IPS-NIHi11 (cell line): ENCODE data around the gene SLC39A12.

ENCODE experiments used
- DNase-seq: peaks from one replicate; pipeline ENCODE4 v3.0.0; 2012; ENCODE audit warnings: mixed read lengths, low spot score

Gene SLC39A12

DNA sequence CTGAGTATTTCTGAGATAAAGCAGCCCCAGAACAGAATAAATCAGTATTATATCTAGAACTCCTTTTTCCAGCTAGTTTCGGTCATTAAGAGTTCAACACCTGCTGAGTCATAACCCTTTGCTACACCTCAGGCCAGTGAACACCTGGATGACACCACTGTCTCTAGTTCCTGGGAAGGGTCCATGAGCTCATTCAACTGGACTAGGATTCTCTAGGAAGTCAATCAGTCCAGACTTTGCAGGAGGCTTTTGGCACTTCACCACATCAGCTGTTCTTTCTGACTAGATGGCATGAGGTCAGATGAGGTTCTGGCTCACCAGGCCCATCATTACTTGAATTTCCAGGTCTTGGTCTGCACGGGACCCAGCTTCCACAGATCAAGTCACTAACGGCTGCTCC, 11.7 kb downstream of the SLC39A12 start:
- no peak for DNase-seq

DNA sequence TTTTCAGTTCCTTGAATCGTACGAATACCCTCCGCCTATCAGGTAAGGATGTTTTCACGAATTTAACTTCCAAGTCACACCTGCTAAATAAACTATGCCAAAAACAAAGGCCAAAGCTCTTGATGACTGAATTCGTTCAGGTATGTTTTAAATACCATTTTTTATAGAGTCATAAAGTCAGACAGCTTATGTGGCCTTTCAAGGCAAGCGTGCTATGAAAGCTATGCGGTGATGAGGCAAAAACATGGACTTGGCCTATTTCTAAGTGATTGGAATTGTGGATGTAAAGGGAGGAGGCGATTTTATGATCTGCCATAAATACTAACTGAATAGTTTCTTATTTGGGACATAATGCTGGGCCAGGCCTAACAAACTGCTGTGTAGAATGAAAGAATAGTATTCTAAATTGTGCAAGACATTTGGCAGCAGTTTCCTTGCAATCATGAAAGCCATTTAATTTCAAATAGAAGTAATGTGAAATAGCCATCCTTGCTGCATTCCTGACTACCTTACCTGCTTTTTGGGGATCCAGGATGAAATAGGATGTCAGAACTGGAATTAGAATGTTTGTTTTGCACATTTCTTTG, 14.0 kb downstream of the SLC39A12 start:
- DNase-seq = no peak

DNA sequence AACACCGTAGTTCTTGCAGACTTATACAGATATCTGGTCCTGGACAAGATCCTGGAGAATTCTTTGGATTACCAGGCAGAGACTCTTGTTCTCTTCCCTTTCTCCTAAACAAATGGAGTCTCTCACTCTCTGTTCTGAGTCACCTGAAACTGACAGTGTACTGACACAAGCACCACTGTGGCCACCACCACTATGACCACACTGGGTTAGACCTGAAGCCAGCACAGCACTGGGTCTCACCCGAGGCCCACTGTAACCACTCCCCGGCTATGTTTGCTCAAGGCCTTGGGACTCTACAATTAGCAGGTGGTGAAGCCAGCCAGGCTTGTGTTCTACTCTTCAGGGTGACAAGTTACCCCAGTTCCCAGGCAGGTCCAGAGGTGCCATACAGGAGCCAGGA, 22.8 kb downstream of the SLC39A12 start:
- DNase-seq = no peak

DNA sequence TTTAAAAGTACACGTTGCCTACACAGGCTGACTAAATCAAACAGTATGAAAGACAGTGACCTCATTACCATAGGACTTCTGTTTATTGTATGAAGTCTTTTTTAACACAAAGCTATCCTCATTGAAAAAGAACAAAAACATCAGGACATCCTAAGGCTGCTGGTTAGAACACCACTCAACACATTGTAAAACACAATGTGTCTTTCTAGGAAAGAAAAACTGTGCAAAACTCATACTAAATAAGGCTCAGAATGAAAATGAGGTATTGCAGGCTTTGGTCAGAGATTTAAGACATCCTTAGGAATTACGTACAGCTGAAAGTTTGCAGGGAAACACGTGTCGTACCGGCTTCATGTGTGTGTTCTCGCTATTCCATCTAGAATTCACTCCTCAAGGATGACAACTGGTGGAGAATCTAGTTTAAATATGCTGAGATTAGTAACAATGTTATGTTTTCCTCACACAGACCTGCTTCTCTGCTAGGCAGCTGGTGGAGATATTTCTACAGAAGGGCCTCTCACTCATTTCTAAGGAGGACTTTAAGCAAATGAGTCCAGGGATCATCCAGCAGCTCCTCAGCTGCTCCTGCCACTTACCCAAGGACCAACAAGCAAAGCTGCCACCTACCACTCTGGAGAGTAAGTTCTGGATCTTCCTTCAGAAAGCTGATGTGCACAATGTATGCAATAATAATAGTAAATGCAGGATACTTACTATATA, 29.3 kb downstream of the SLC39A12 start:
- no peak for DNase-seq

DNA sequence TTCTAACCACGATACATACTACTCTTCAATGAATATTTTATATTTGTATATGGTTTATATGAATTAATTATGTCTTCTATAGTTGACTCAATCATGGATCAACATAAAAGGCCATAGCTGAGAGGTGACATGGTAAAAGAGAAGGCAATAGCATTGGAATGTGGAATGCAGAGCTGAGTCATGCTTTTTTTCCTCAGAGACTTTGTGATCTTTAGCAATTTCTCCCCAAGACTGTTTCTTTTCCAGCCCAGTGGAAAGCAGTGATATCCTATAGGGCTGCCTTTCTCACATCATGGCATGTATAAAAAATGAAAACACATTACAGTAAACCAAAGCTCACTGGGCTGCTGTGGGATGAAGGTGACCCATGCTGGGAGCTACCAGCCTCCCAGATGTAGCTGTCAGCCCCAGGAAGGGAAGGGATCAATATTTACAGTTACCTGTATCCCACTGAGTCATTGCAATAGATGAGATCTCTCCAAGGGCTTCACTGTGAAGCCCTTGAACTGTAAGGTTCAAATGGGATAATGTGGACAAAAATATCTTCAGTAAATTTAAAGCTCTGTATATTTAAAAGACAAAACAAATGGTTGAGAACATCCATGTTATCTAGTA, 30.2 kb downstream of the SLC39A12 start:
- no peak for DNase-seq

DNA sequence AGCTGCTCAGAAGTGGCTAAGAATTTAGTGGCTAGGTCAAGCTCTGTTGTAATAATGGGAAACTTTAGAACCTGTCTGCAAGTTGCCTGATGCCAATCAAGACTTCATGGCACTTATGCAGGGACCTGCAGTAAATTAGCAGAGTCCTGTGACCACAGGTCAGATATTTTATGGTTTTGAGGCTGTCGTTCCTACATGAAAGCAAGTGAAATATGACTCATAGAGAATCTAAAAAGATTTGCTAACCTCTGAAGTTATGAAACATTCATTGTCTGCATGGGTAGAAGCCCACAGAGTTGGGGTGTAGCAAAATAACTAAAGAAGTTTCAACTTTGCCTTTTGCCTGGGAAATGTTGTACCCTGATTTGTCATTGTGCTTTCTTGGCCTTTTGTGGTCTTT, 32.3 kb downstream of the SLC39A12 start:
- DNase-seq = no peak

DNA sequence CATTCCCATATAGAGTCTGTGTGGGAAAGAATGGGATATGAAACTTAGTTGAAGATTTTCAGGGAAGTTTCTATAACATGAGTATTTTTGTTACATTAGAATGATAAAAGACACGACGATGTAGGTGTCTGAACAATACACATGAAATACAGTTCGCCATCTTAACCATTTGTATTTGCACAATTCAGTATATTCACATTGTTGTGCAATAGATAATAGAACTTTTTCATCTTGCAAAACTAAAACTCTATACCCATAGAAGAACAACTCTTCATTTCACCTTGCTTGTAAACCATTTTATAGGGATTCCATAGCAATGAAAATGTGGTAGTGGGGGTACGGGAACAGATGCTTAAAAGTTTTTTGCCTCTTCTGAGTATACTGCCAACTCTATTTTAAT, 32.8 kb downstream of the SLC39A12 start:
- DNase-seq = no peak

DNA sequence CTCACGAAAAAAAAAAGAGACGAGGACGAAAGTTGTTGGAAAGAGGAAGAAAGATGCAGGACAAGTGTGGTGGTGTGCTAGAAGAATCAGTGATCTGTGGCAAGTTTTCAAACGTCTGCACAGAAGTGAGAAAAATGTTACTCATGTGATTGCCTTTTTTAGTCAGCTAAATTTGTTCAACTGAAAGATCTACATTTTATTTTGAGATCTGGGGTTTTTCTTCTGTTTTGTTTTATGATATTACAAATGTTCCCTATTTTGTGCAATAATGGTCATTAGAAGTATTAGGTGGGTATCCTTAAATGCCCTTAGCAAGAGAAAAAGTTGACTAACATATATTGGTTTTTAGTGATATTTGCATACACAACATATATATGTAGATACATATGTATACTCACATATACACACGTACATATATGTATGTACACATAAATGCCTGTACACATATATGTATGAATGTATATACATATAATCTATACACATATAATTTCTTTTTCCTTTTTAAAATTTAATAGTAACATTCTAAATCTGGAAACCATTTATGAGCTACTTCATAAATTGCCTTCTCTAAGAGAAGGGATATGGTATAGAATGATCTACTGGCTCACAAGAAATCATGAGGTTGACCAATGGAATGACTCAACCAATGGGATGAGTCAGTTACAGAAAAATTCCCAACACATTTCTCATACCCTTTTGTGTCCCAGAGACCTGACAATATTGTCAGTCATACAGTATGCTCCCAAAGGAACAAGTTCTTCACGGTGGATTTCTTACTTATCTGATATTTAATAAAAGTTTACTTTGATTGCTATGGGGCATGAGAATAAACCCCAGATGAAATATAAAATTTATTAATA, 38.4 kb downstream of the SLC39A12 start:
- DNase-seq = no peak

DNA sequence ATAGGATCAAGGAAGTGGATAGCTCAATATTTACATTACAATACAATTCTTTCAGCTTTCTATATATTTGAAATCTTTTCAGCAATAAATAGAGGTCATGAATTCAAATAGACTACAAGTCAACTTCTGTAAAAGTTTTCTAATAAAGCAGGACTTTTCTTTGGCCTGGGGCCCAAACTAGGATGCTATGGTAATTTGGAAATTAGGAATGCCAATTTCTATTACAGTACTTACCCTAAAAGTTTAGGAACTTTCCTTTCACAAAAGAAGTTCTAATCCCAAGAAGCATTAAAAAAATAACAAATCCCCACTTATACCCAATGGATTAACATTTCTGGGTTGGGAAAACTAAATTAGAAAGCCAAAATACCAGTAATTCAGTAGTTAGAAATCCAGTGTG, 40.5 kb downstream of the SLC39A12 start:
- no peak for DNase-seq

DNA sequence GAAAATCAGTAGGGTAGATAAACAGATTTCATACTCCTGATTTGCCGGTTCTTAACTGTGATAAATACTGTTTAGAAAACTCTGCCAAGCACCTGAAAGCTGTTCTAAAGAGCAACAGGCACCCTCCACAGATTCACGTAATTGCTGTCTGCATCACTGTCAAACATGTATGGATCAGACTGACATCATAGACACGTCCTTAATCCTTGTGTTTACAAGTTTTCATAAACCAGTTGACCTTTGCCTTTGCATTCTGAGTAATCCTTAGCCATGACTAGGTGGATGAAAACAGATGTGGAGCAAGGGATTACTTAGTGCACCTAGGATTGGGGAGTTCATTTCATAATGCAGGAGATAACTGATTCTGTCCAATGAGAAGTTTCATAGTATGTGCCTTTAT, 41.6 kb downstream of the SLC39A12 start:
- no peak for DNase-seq

DNA sequence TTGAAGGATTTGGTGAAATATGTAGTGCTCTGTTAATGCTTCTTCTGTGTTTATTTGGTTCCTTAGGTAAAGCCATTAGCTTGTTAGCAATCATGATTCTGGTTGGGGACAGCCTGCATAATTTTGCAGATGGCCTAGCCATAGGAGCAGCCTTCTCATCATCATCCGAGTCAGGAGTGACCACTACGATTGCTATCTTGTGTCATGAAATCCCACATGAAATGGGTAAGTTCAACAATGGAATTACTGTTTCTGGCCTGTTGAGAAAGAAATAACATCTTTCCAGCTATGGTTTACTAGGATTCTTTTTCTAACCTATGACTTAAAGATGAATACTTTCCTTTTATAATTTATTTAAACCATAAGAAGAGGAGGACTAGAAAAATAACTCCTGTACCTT, 48.9 kb downstream of the SLC39A12 start:
- DNase-seq = no peak

DNA sequence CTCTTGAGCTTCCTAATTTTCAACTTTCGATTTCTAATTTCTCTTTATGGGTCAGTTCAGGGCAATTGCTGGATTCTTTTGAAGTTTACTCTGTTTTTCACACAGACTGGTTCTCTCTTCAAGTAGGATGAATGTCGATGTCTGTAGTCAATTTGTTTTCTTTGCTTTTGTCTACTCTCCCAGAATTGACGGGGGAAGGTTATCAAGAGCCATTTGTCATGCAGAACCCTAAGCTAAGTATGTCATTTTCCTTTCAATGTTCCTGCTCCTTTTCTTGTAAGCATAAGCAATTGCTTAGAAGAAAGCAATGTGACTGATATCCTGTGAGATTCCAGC, 53.7 kb downstream of the SLC39A12 start:
- DNase-seq = peak; percentile 35

DNA sequence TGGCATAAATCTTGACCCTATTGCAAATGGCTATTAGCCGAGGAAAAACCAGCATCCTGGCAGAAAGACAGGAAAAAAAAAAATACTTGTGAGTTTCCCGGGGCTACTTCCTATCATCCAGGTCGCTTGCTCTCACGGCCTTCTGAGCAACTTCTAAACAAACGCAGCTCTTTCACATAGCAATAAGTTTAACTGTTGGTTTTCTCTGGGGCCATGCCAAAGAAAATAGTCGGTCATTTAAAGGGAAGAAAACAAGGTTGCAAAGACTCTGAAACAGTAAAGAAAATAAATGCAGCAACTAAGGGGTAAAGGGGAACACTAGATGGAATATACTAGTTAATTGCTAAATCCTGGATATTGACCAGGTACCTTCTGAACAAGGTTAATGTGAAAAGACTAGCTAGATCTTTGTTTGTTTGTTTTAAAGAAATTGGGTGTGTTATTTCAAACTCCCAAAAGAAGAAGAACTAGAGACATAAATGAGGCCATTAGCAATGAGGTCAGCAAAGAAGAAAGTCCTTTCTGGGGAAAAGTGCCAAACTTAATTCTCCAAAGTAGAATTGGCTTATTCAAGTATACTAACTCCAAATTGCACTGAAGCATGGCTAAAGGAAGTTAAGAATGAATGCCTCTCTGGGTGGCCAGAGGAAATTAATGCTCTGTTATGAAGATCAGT, 54.2 kb downstream of the SLC39A12 start:
- no peak for DNase-seq

DNA sequence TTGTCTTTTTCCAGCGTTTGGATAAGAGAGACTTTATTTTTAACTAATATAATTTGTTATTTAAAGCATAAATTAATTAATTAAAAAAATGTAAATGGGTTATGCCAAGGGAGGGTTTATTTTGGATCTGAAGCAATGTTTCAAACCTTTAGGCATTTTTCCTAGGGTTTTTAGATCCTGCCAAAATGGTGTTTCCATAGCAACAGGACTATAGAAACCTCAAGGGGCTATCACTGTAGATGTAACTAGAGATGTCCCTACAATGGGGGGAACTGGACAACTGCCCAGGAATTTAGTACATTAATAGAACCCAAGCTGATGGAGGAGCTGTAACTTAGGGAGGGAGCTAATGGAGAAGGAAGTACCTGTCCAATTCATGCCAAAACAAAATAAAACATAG, 57.3 kb downstream of the SLC39A12 start:
- DNase-seq = no peak

DNA sequence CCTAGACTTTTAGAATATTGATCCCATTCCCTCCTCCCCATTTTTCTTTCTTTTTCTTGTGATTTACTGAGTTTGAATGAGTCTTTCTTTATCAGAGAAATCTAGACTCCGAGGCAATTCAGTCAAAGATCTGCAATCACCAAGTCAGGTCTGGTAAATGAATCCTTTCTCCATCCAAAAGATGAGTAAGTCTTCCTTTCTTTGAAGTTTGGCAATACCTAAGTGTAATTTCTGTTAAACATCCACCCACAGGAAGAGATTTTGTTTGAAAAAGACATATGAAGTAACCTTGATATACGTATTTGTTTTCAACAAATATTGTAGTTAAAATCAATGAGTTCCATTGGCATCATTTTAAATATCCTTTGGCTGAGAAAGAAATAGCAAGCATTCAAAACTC, 58.3 kb downstream of the SLC39A12 start:
- DNase-seq = no peak

DNA sequence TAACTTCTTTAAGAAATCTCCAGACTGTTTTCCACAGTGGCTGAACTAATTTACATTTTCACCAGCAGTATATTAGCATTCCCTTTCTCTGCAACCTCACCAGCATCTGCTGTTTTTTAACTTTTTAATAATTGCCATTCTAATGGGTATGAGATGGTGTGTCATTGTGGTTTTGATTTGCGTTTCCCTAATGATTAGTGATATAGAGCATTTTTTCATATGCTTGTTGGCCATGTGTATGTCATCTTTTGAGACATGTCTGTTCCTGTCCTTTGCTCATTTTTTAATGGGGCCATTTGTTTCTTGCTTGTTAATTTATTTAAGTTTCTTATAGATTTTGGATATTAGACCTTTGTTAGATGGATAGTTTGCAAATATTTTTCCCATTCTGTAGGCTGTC, 68.8 kb downstream of the SLC39A12 start:
- no peak for DNase-seq

DNA sequence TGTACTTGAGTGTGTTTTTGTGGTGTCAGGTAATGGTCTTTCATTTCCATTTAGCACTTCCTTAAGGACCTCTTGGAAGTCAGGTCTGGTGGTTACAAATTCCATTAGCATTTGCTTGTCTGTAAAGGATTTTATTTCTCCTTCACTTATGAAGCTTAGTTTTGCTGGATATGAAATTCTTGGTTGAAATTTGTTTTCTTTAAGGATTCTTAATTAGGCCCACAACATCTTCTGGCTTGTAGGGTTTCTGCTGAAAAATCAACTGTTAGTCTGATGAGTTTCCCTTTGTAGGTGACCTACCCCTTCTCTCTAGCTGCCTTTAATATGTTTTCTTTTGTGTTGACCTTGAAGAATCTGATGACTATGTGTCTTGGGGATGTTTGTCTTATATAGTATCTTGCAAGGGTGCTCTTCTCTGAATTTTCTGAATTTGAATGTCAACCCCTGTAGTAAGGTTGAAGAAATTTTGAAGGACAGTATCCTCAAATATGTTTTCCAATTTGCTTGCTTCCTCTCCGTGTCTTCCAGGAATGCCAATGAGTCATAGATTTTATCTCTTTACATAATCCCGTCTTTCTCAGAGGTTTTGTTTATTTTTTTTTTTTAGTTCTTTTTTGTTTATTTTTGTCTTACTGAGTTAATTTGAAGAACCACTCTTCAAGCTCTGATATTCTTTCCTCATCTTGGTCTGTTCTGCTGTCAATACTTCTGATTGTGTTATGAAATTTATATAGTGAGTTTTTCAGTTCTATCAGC, 70.2 kb downstream of the SLC39A12 start:
- no peak for DNase-seq

DNA sequence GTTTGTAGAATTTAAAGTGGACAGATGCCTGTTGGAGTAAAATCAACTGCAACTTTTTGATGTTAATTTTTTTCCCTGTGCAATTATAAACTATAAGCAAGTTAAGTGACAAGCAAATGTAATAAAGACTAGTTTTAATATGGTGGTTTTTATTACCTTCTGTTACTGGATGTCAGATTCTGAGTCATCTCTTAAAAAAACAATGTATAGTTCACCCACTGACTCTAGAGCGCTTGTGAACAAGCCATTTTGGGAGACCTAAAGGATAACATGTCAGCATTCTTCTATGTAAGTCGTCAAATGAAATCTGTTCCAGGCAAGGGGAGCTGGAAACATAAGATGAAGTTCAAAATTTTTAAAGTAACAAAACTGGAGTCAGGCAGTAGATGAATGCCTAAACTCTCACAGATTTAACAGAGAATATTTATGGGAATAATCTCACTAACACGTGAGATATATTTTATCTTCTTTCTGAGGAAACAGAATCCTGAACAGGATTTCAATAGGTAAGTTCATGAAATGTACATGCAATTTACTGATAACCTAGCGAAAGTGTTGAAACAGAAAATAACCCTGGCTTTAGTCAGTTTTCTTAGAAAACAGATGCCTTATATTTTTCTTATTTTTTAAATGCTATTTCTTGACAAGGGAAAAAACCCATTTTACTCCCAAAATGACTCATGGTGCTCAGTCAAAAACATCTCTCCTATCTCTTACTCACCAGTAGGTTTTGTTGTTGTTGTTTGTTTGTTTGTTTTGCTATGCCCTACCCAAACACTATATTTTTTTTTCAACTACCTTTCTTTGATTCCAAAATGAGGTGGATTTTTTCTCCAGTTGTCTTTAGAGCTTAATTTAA, 91.7 kb downstream of the SLC39A12 start:
- no peak for DNase-seq

DNA sequence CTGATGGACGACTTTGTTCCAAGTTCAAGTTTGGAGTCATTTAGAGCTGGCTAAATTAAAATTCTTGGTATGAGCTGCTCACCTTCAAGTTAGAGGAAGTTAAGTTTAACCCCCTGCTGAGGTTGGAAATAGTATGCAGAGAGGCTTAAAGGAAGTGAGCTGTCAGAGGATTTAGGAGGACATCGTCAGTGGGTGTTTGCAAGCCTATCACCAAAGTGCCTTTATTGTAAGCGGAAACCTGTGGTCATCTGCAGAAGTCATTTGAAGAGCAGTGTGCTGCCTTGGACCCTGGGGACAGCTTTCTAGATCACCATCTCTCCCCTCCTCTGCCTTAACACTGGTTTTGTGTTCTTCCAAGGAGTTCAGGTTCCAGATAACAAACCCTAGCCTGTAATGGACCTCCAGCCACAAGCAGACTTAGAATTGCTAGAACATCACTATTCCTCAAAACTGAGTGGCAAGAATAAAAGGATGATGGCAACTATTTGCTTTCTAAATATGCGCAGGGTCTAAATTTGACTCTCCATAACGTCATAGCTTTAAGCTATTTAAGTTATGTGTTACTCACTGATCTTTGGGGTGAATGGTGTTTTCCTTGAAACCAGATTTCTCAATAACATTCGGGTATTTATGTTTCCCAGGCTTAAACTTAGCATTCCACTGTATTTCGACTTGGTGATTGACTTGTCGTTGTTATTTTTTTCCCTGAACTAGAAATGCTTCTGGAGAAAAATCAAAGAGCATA, 93.4 kb downstream of the SLC39A12 start:
- no peak for DNase-seq

DNA sequence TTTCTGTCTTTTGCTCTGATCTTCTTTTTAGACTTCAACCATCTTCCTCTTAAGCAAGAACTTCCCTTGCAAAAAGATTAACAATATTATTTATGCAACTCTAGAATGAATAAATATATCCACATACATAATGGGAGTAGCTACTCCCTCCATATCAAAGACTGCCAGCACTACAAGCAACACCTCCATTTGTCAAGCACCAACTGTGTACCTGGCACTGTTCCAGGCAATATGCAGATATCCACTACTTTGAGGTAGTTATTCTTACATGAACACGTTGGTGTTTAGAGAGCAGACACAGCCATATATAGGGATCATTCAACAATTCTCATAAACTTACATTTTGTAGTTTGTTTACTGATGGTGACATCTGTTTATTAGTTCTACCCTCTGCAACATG, 104.9 kb downstream of the SLC39A12 start:
- DNase-seq = no peak
